Chondrocyte (in vitro differentiated cells): Measurements from ENCODE around the gene EIPR1. TPM values are rescaled to one million over a fixed set of nuclear protein-coding genes. Genes with fewer than 3 reads are reported as not detected.

Experiments
- DNase-seq: peaks from one replicate; pipeline ENCODE4 v3.0.0; 2021; ENCODE audit warnings: mixed read lengths, low spot score
- H3K27ac Mint-ChIP-seq: one replicate; pipeline ENCODE4 v1.8.0; 2021; ENCODE audit warnings: mild to moderate bottlenecking, moderate library complexity, mixed read lengths; ENCODE audit not compliant: unreplicated experiment
- H3K27me3 Mint-ChIP-seq: 2 replicates; pipeline ENCODE4 v1.8.0; 2021; ENCODE audit warnings: low read depth, mixed read lengths
- H3K36me3 Mint-ChIP-seq: 2 replicates; pipeline ENCODE4 v1.8.0; 2021; ENCODE audit warnings: low read depth, mixed read lengths
- H3K4me1 Mint-ChIP-seq: 2 replicates; pipeline ENCODE4 v1.8.0; 2021; ENCODE audit warnings: low read depth, mild to moderate bottlenecking, mixed read lengths
- H3K4me3 Mint-ChIP-seq: one replicate; pipeline ENCODE4 v1.8.0; 2021; ENCODE audit warnings: mild to moderate bottlenecking, moderate library complexity, mixed read lengths; ENCODE audit not compliant: unreplicated experiment
- H3K9me3 Mint-ChIP-seq: 2 replicates; pipeline ENCODE4 v1.8.0; 2021; ENCODE audit warnings: low read depth, mixed read lengths
- CTCF ChIP-seq: fragments of 200-600 bp; sonication (generic); IDR thresholded peaks from 2 replicates; pipeline ENCODE4 v1.5.0; 2021; ENCODE audit warnings: antibody characterized with exemption, mild to moderate bottlenecking, moderate library complexity
- total RNA-seq: library from RNA; stranded (reverse); gene quantifications from 3 replicates; pipeline ENCODE4 v1.2.1, GENCODE V29; 2021

EIPR1 gene
- total RNA-seq, 1 donor from 2014 or later, result 18.2 TPM

GRCh38 chr2:3313781-3314375 lies 63.7 kb downstream of the EIPR1 start:
- no peak for DNase-seq
- H3K4me3 Mint-ChIP-seq, result no peak overlapping the region
- no peaks in the 10 kb centered on the region for H3K27me3 Mint-ChIP-seq
- no peaks in the 10 kb centered on the region for H3K36me3 Mint-ChIP-seq
- no peaks in the 10 kb centered on the region for H3K9me3 Mint-ChIP-seq
- no peak for TF ChIP-seq CTCF
- no peaks in the 10 kb centered on the region for H3K4me1 Mint-ChIP-seq
- no peak overlapping the region for H3K27ac Mint-ChIP-seq

GRCh38 chr2:3312576-3313345 lies 64.9 kb downstream of the EIPR1 start:
- no peak for TF ChIP-seq CTCF
- H3K27me3 Mint-ChIP-seq, result no peaks in the 10 kb centered on the region
- H3K27ac Mint-ChIP-seq, result no peak overlapping the region
- H3K4me1 Mint-ChIP-seq, result no peaks in the 10 kb centered on the region
- DNase-seq, result peak; percentile 38
- H3K4me3 Mint-ChIP-seq, result no peak overlapping the region
- H3K9me3 Mint-ChIP-seq, result no peaks in the 10 kb centered on the region
- H3K36me3 Mint-ChIP-seq, result no peaks in the 10 kb centered on the region

- Mint-ChIP-seq H3K36me3 (no peaks in the 10 kb centered on the region), H3K4me1 (no peaks in the 10 kb centered on the region), H3K27ac (no peak overlapping the region), H3K27me3 (no peaks in the 10 kb centered on the region), H3K4me3 (no peak overlapping the region), H3K9me3 (no peaks in the 10 kb centered on the region)
- DNase-seq, result peak; percentile 51
- no peak for TF ChIP-seq CTCF
These were observed 66.0 kb downstream of the EIPR1 start for GRCh38 chr2:3311601-3312000.

- Mint-ChIP-seq H3K36me3 (no peaks in the 10 kb centered on the region), H3K9me3 (no peaks in the 10 kb centered on the region), H3K4me1 (no peaks in the 10 kb centered on the region), H3K27ac (no peak overlapping the region), H3K4me3 (no peak overlapping the region), H3K27me3 (no peaks in the 10 kb centered on the region)
- no peak for TF ChIP-seq CTCF
- DNase-seq, result peak; percentile 52
These were observed 67.9 kb downstream of the EIPR1 start for GRCh38 chr2:3309496-3310355.

GRCh38 chr2:3307901-3308300 lies 69.7 kb downstream of the EIPR1 start:
- H3K27ac Mint-ChIP-seq, result no peak overlapping the region
- DNase-seq, result peak; percentile 26
- H3K4me3 Mint-ChIP-seq, result no peak overlapping the region

More at GRCh38 chr2:3307901-3308300, 69.7 kb downstream of the EIPR1 start:
- Mint-ChIP-seq H3K9me3 (no peaks in the 10 kb centered on the region), H3K36me3 (no peaks in the 10 kb centered on the region), H3K27me3 (no peaks in the 10 kb centered on the region), H3K4me1 (peaks cover 11% of the 10 kb centered on the region)
- TF ChIP-seq CTCF, result no peak
